ENCODE data around the gene FBXO11. TPM values are rescaled to one million over a fixed set of nuclear protein-coding genes. Genes with fewer than 3 reads are reported as not detected.

The FBXO11 gene
- total RNA-seq, 2 donors from 2014 or later: 53.8 to 99.8 TPM

- no peaks in the 10 kb centered on the region for H3K9me3 ChIP-seq
- no peak overlapping the region for H3K4me3 ChIP-seq
- DNase-seq (ENCODE audit: low spot score) (no peak), ATAC-seq (ENCODE audit: insufficient number of reproducible peaks, low FRiP score, low read depth) (no peak)
- H3K4me1 ChIP-seq (ENCODE audit: control insufficient read depth in 1 of 2, low read depth in 2 of 2): peaks cover 19 to 38% of the 10 kb centered on the region in 2 donors
- H3K27ac ChIP-seq: no peak overlapping the region
- no peaks in the 10 kb centered on the region for H3K36me3 ChIP-seq
- no peaks in the 10 kb centered on the region for H3K27me3 ChIP-seq (replicated peaks; ENCODE audit: insufficient read depth)
- no peak for TF ChIP-seq CTCF (IDR thresholded peaks at IDR 0.05)
Measured at GRCh38 chr2:47888581-47889280, 17.6 kb downstream of the FBXO11 start.

- H3K4me3 ChIP-seq: no peak overlapping the region
- TF ChIP-seq CTCF (IDR thresholded peaks at IDR 0.05): no peak
- H3K4me1 ChIP-seq (ENCODE audit: control insufficient read depth in 1 of 2, low read depth in 2 of 2): peaks cover 9 to 25% of the 10 kb centered on the region in 2 donors
- no peak for DNase-seq (ENCODE audit: low spot score)
- no peaks in the 10 kb centered on the region for H3K36me3 ChIP-seq
- no peak for ATAC-seq (ENCODE audit: insufficient number of reproducible peaks, low FRiP score, low read depth)
- H3K27me3 ChIP-seq (replicated peaks; ENCODE audit: insufficient read depth): no peaks in the 10 kb centered on the region
- no peaks in the 10 kb centered on the region for H3K9me3 ChIP-seq
- H3K27ac ChIP-seq: no peak overlapping the region
Measured at GRCh38 chr2:47876912-47877311, 29.4 kb downstream of the FBXO11 start.

- ATAC-seq (ENCODE audit: insufficient number of reproducible peaks, low FRiP score, low read depth): no peak
- H3K4me3 ChIP-seq: no peak overlapping the region
- no peaks in the 10 kb centered on the region for H3K9me3 ChIP-seq
- no peaks in the 10 kb centered on the region for H3K27me3 ChIP-seq (replicated peaks; ENCODE audit: insufficient read depth)
- peaks cover 12 to 35% of the 10 kb centered on the region in 2 donors for H3K4me1 ChIP-seq (ENCODE audit: control insufficient read depth in 1 of 2, low read depth in 2 of 2)
- no peaks in the 10 kb centered on the region for H3K36me3 ChIP-seq
- no peak for DNase-seq (ENCODE audit: low spot score)
- no peak for TF ChIP-seq CTCF (IDR thresholded peaks at IDR 0.05)
- H3K27ac ChIP-seq: no peak overlapping the region
Measured at GRCh38 chr2:47872941-47873340, 33.4 kb downstream of the FBXO11 start.

GRCh38 chr2:47870641-47871540 is 35.4 kb downstream of the FBXO11 start:
- Histone ChIP-seq H3K4me1 (ENCODE audit: control insufficient read depth in 1 of 2, low read depth in 2 of 2) (peaks cover 22 to 48% of the 10 kb centered on the region in 2 donors), H3K4me3 (no peak overlapping the region), H3K27me3 (replicated peaks; ENCODE audit: insufficient read depth) (no peaks in the 10 kb centered on the region), H3K27ac (no peak overlapping the region), H3K36me3 (no peaks in the 10 kb centered on the region), H3K9me3 (no peaks in the 10 kb centered on the region)
- DNase-seq (ENCODE audit: low spot score) (no peak), ATAC-seq (ENCODE audit: insufficient number of reproducible peaks, low FRiP score, low read depth) (no peak)
- no peak for TF ChIP-seq CTCF (IDR thresholded peaks at IDR 0.05)

- H3K9me3 ChIP-seq: no peaks in the 10 kb centered on the region
- no peak overlapping the region for H3K4me3 ChIP-seq
- H3K27ac ChIP-seq: no peak overlapping the region
- H3K27me3 ChIP-seq (replicated peaks; ENCODE audit: insufficient read depth): no peaks in the 10 kb centered on the region
- no peaks in the 10 kb centered on the region for H3K36me3 ChIP-seq
- TF ChIP-seq CTCF (IDR thresholded peaks at IDR 0.05): no peak
- ATAC-seq (ENCODE audit: insufficient number of reproducible peaks, low FRiP score, low read depth) (no peak), DNase-seq (ENCODE audit: low spot score) (no peak)
- H3K4me1 ChIP-seq (ENCODE audit: control insufficient read depth in 1 of 2, low read depth in 2 of 2): peaks cover 28 to 48% of the 10 kb centered on the region in 2 donors
Measured at GRCh38 chr2:47869859-47870595, 36.3 kb downstream of the FBXO11 start.

Measured in thoracic aorta (tissue), 2 donors.